A549 (cell line): Measurements from ENCODE around the gene APELA. TPM values are rescaled to one million over a fixed set of nuclear protein-coding genes. Genes with fewer than 3 reads are reported as not detected.

ENCODE experiments used
- ATAC-seq, 2 experiments: fragments of 200-7000 bp in 1 of 2; fragments of >200 bp in 1 of 2; cut with Nextera tagmentation in 1 of 2; cut with Tn5 transposase in 1 of 2; 3 replicates each; pipeline versions ENCODE4 v1.8.0 to v1.9.1; 2018 to 2020; ENCODE audit warnings: mild to moderate bottlenecking in 1 of 2, moderate library complexity in 1 of 2
- CTCF ChIA-PET: fragments of 300-600 bp; sonication (Branson Sonifier 250); formaldehyde crosslinking; extraction: SDS; loops from one replicate; lab custom pipeline; 2021; ENCODE audit warnings: antibody characterized with exemption, inconsistent platforms; lab: Yijun Ruan, JAX
- POLR2A ChIA-PET: fragments of 350-600 bp; formaldehyde crosslinking; extraction: SDS; loops from one replicate; lab custom pipeline; 2021; ENCODE audit warnings: antibody characterized with exemption, inconsistent platforms; lab: Yijun Ruan, JAX
- DNase-seq, 2 experiments: peaks; one replicate each; pipeline versions ENCODE4 v3.0.0 to v3.0.0-alpha.2; 2011 to 2016; ENCODE audit warnings: low read depth in 1 of 2, low spot score in 1 of 2
- FAIRE-seq: peaks from 2 replicates; lab custom pipeline; 2011; peaks lifted over from hg19 to GRCh38; lab: Jason Lieb, UNC
- H3K27ac ChIP-seq, 2 experiments: fragments of >200 bp; sonication (Bioruptor Twin); formaldehyde crosslinking; 3 replicates each; pipeline ENCODE4 v1.5.1; 2016 to 2017
- H3K4me1 ChIP-seq: fragments of >200 bp; sonication (Bioruptor Twin); formaldehyde crosslinking; 3 replicates; pipeline ENCODE4 v1.6.1; 2016
- H3K4me2 ChIP-seq: fragments of >200 bp; sonication (Bioruptor Twin); formaldehyde crosslinking; 3 replicates; pipeline ENCODE4 v1.6.1; 2016
- H3K4me3 ChIP-seq: fragments of >200 bp; sonication (Bioruptor Twin); formaldehyde crosslinking; 3 replicates; pipeline ENCODE4 v1.5.1; 2016
- H3K9me3 ChIP-seq: fragments of >200 bp; sonication (Bioruptor Twin); formaldehyde crosslinking; 3 replicates; pipeline ENCODE4 v1.6.1; 2016
- ATOH8 ChIP-seq: fragments of 250-450 bp; sonication (Bioruptor Pico); IDR thresholded peaks from 2 replicates; pipeline ENCODE4 v1.5.0; 2020; ENCODE audit warnings: low read depth, mild to moderate bottlenecking, moderate library complexity
- BHLHE40 ChIP-seq: IDR thresholded peaks from 2 replicates; pipeline ENCODE4 v1.6.1; 2012; ENCODE audit warnings: low read depth, low read length, inconsistent platforms
- CHD4 ChIP-seq: fragments of 200-600 bp; sonication (generic); IDR thresholded peaks from 2 replicates; pipeline ENCODE4 v1.6.1; 2016; ENCODE audit warnings: antibody characterized with exemption, mild to moderate bottlenecking, borderline replicate concordance
- EHF ChIP-seq: fragments of 250-450 bp; sonication (Bioruptor Pico); IDR thresholded peaks from 2 replicates; pipeline ENCODE4 v1.5.0; 2020; ENCODE audit warnings: mild to moderate bottlenecking
- FOSB ChIP-seq: fragments of 250-450 bp; sonication (Bioruptor Pico); IDR thresholded peaks from 2 replicates; pipeline ENCODE4 v1.5.0; 2020; ENCODE audit warnings: mild to moderate bottlenecking, moderate library complexity
- FOXS1 ChIP-seq: fragments of 250-450 bp; sonication (Bioruptor Pico); IDR thresholded peaks from 2 replicates; pipeline ENCODE4 v1.5.0; 2020; ENCODE audit warnings: mild to moderate bottlenecking, moderate library complexity
- HDAC2 ChIP-seq: fragments of 200-600 bp; sonication (generic); IDR thresholded peaks from 2 replicates; pipeline ENCODE4 v1.6.1; 2016
- HES2 ChIP-seq: fragments of >200 bp; sonication (Bioruptor Twin); formaldehyde crosslinking; IDR thresholded peaks from 2 replicates; pipeline ENCODE4 v1.6.1; 2016
- HOXA7 ChIP-seq: fragments of 250-450 bp; sonication (Bioruptor Pico); IDR thresholded peaks from 2 replicates; pipeline ENCODE4 v1.5.0; 2020; ENCODE audit warnings: mild to moderate bottlenecking, moderate library complexity
- HOXB5 ChIP-seq: fragments of 250-450 bp; sonication (Bioruptor Pico); IDR thresholded peaks from 2 replicates; pipeline ENCODE4 v1.5.0; 2020; ENCODE audit warnings: mild to moderate bottlenecking, moderate library complexity
- JUN ChIP-seq, 2 experiments: fragments of >200 bp; sonication (Bioruptor Twin); formaldehyde crosslinking; IDR thresholded peaks; 2 replicates in 1 of 2; 3 replicates in 1 of 2; pipeline ENCODE4 v1.6.1; 2016 to 2017
- JUNB ChIP-seq: fragments of >200 bp; sonication (Bioruptor Twin); formaldehyde crosslinking; IDR thresholded peaks from 2 replicates; pipeline ENCODE4 v1.6.1; 2016
- KDM1A ChIP-seq: fragments of 200-600 bp; sonication (generic); IDR thresholded peaks from 2 replicates; pipeline ENCODE4 v1.6.1; 2016; ENCODE audit warnings: low read depth, mild to moderate bottlenecking
- MAFK ChIP-seq: fragments of 450-650 bp; IDR thresholded peaks from 2 replicates; pipeline ENCODE4 v1.6.1; 2014; ENCODE audit not compliant: partially characterized antibody
- MAZ ChIP-seq: fragments of 150-350 bp; IDR thresholded peaks from 2 replicates; pipeline ENCODE4 v1.6.1; 2014; ENCODE audit warnings: antibody characterized with exemption, low read depth, low read length, borderline replicate concordance
- MYC ChIP-seq: IDR thresholded peaks from 2 replicates; pipeline ENCODE4 v1.6.1; 2012; ENCODE audit warnings: mild to moderate bottlenecking, inconsistent platforms, low read length, improper control_type of control experiment, borderline replicate concordance
- NFE2L2 ChIP-seq: fragments of 150-350 bp; conservative IDR thresholded peaks from 2 replicates; pipeline ENCODE4 v1.6.1; 2014; ENCODE audit warnings: low read length
- NPAS2 ChIP-seq: fragments of 250-450 bp; sonication (Bioruptor Pico); IDR thresholded peaks from 2 replicates; pipeline ENCODE4 v1.8.0; 2022; ENCODE audit warnings: mild to moderate bottlenecking, moderate library complexity, borderline replicate concordance
- NR3C1 ChIP-seq: fragments of >200 bp; sonication (Bioruptor Twin); formaldehyde crosslinking; IDR thresholded peaks from 3 replicates; pipeline ENCODE4 v1.6.1; 2017
- PBX3 ChIP-seq: IDR thresholded peaks from 2 replicates; pipeline ENCODE4 v1.6.1; 2012
- PHF8 ChIP-seq: fragments of 200-600 bp; sonication (generic); IDR thresholded peaks from 2 replicates; pipeline ENCODE4 v1.6.1; 2016; ENCODE audit warnings: low read depth, mild to moderate bottlenecking, antibody characterized with exemption, moderate library complexity, borderline replicate concordance
- POLR2A ChIP-seq: IDR thresholded peaks from 2 replicates; pipeline ENCODE4 v1.6.1; 2012; ENCODE audit warnings: mild to moderate bottlenecking, low read length
- RFX5 ChIP-seq: fragments of 450-650 bp; IDR thresholded peaks from 2 replicates; pipeline ENCODE4 v1.7.1; 2014; ENCODE audit warnings: antibody characterized with exemption, mild to moderate bottlenecking, moderate library complexity
- SREBF2 ChIP-seq: fragments of 450-650 bp; IDR thresholded peaks from 2 replicates; pipeline ENCODE4 v1.6.1; 2014; ENCODE audit warnings: mild to moderate bottlenecking, moderate library complexity
- ZC3H11A ChIP-seq: fragments of 450-650 bp; IDR thresholded peaks from 2 replicates; pipeline ENCODE4 v1.6.1; 2014; ENCODE audit warnings: antibody characterized with exemption, mild to moderate bottlenecking
- ZSCAN20 ChIP-seq: fragments of 250-450 bp; sonication (Bioruptor Pico); IDR thresholded peaks from 2 replicates; pipeline ENCODE4 v1.8.0; 2022; ENCODE audit warnings: mild to moderate bottlenecking, moderate library complexity
- WGBS: methylation state at CpG from one replicate; pipeline ENCODE4 v1.1.6; 2017; ENCODE audit errors: missing lambda C conversion rate; 5-methylcytosine and 5-hydroxymethylcytosine counted together
- polyA plus RNA-seq, 4 experiments: library from polyadenylated mRNA; depleted of rRNA in 3 of 4; stranded (reverse); fragments of >200 nt; fragmentation: RNase III in 1 of 4; extraction: RNeasy Plus Mini Kit Qiagen cat#74134 plus additional on column Dnase treatment in 1 of 4; gene quantifications; 2 replicates in 3 of 4; 3 replicates in 1 of 4; pipeline ENCODE4 v1.2.3, GENCODE V29; 2011 to 2017

APELA gene
- polyA plus RNA-seq, 2 of the 4 experiments (the other 2 are of a cell fraction): not detected

- no peak overlapping the region for H3K27ac ChIP-seq
- H3K9me3 ChIP-seq: no peaks in the 10 kb centered on the region
- CTCF ChIA-PET: no interaction called here
- ATAC-seq (no peak), FAIRE-seq (no peak), DNase-seq (no peak)
- POLR2A ChIA-PET: no interaction called here
- no peak overlapping the region for H3K4me2 ChIP-seq
- WGBS: 88% methylated on average over 4 of the region's 4 CpGs
- TF ChIP-seq ZSCAN20 (CRISPR knock-in tag): no peak
- no peak for TF ChIP-seq MYC
- TF ChIP-seq HDAC2: no peak
- no peak for TF ChIP-seq NR3C1
- TF ChIP-seq PHF8: no peak
- TF ChIP-seq MAFK: peak; percentile 87
- H3K4me3 ChIP-seq: no peak overlapping the region
- no peaks in the 10 kb centered on the region for H3K4me1 ChIP-seq
These were observed 5.3 kb upstream of the APELA start for GRCh38 chr4:164871673-164872072.

- Histone ChIP-seq H3K4me2 (no peak overlapping the region), H3K4me3 (no peak overlapping the region), H3K9me3 (no peaks in the 10 kb centered on the region), H3K27ac (no peak overlapping the region), H3K4me1 (no peaks in the 10 kb centered on the region)
- ChIA-PET CTCF (no interaction called here), POLR2A (no interaction called here)
- ATAC-seq: no peak
- no peak for DNase-seq
- no peak for FAIRE-seq
- 62% methylated on average over 3 of the region's 3 CpGs for WGBS
- no peak for TF ChIP-seq PHF8
- no peak for TF ChIP-seq MYC
- TF ChIP-seq SREBF2: no peak
- TF ChIP-seq ZC3H11A: no peak
- TF ChIP-seq ZSCAN20 (CRISPR knock-in tag): no peak
- TF ChIP-seq PBX3: no peak
- TF ChIP-seq HOXA7 (CRISPR knock-in tag): no peak
These were observed 4.5 kb upstream of the APELA start for GRCh38 chr4:164872481-164872880.

- H3K27ac ChIP-seq: no peak overlapping the region
- 24% methylated on average over 3 of the region's 3 CpGs for WGBS
- CTCF ChIA-PET: no interaction called here
- POLR2A ChIA-PET: no interaction called here
- no peaks in the 10 kb centered on the region for H3K4me1 ChIP-seq
- DNase-seq (no peak), ATAC-seq (no peak), FAIRE-seq (no peak)
- H3K4me2 ChIP-seq: no peak overlapping the region
- H3K9me3 ChIP-seq: no peaks in the 10 kb centered on the region
- TF ChIP-seq HES2 (no peak), PBX3 (no peak), JUNB (no peak), NFE2L2 (no peak), CHD4 (no peak), POLR2A (no peak), HOXB5 (CRISPR knock-in tag) (no peak), NPAS2 (no peak), SREBF2 (no peak), FOSB (no peak), BHLHE40 (no peak), ZC3H11A (no peak), KDM1A (no peak), JUN (IDR thresholded peaks at IDR 0.05) (no peak), MAZ (no peak), MAFK (no peak), RFX5 (no peak), FOXS1 (CRISPR knock-in tag) (no peak), ATOH8 (CRISPR knock-in tag) (no peak), EHF (CRISPR knock-in tag) (no peak)
- no peak overlapping the region for H3K4me3 ChIP-seq
These were observed 2.2 kb upstream of the APELA start for GRCh38 chr4:164874789-164875188.
